ENCODE data around the gene DOK3.

DNA sequence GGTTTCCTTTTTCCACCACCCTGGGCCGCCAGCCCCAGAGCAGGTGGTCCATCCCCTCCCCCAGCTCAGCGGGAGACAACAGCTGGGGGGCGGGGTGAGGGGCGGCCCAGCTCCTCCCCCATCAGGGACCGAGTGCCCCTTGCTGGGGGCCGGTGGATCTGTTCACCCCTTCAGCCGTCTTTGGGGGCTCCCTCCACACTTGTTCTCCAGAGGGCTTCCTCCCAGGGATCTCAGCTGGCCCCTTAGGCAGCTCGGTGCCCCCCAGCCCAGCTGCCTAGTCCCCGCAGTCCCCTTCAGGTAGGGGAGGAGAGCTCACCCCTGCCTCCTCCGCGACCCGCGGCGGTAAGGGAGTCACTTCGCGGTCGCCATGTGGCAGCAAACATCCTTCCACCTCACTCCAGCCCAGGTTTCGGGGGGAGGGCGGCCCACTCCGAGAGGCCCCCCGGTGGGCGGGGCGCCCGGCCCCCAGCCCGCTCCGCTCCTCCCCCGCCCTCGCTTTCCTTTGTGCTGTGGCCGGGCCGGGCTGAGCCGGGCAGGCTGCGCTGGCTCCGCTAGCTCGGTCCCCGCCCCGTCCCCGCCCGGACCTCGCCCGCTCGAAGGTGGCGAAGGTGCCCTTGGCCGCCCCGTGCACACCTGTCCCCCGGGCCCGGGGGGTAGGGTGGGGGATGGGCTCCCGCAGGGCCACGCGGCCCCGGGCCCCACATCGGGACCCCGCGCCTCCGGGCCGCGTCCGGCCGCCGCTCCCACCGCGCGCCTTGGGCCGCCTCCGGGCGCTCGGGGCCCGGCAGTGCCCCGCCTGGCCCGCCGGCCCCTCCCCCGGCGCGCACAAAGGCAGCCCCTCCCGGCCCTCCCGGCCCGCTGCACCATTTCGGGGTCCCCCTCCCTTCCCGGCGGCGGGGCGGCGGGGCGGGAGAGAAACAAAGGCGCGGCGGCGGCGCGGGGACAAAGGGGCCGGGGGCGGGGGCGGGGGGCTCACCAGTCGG, 36.9 kb downstream of the DOK3 start:
- no peak for TF ChIP-seq EP300 (IDR thresholded peaks at IDR 0.05)
- TF ChIP-seq, protein P1, sequence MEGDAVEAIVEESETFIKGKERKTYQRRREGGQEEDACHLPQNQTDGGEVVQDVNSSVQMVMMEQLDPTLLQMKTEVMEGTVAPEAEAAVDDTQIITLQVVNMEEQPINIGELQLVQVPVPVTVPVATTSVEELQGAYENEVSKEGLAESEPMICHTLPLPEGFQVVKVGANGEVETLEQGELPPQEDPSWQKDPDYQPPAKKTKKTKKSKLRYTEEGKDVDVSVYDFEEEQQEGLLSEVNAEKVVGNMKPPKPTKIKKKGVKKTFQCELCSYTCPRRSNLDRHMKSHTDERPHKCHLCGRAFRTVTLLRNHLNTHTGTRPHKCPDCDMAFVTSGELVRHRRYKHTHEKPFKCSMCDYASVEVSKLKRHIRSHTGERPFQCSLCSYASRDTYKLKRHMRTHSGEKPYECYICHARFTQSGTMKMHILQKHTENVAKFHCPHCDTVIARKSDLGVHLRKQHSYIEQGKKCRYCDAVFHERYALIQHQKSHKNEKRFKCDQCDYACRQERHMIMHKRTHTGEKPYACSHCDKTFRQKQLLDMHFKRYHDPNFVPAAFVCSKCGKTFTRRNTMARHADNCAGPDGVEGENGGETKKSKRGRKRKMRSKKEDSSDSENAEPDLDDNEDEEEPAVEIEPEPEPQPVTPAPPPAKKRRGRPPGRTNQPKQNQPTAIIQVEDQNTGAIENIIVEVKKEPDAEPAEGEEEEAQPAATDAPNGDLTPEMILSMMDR (IDR thresholded peaks at IDR 0.05) = no peak
- TF ChIP-seq RARB (CRISPR knock-in tag; IDR thresholded peaks at IDR 0.05) = no peak
- no peak for TF ChIP-seq NPAS2 (CRISPR knock-in tag; IDR thresholded peaks at IDR 0.05; ENCODE audit: borderline replicate concordance)
- TF ChIP-seq POLR2A (IDR thresholded peaks at IDR 0.05; ENCODE audit: low read length) = no peak
- TF ChIP-seq, protein P2, sequence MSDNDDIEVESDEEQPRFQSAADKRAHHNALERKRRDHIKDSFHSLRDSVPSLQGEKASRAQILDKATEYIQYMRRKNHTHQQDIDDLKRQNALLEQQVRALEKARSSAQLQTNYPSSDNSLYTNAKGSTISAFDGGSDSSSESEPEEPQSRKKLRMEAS (IDR thresholded peaks at IDR 0.05) = peak; percentile 7; the same call in 1 of the 2 replicates
- no peak for TF ChIP-seq HEYL (CRISPR knock-in tag; IDR thresholded peaks at IDR 0.05)
- no peak for TF ChIP-seq ZFP36 (IDR thresholded peaks at IDR 0.05; ENCODE audit: borderline replicate concordance, partially characterized antibody)
- TF ChIP-seq CHD4 (IDR thresholded peaks at IDR 0.05; ENCODE audit: borderline replicate concordance) = no peak

Data from A549 (cell line).